HepG2 (cell line): ENCODE results near the gene DTWD2. TPM values are rescaled to one million over a fixed set of nuclear protein-coding genes. Genes with fewer than 3 reads are reported as not detected.

Experiments used
- ATAC-seq: fragments of 200-7000 bp; cut with Tn5 transposase; 3 replicates; pipeline ENCODE4 v1.9.1; 2020; ENCODE audit warnings: mild to moderate bottlenecking, moderate library complexity
- BruUV-seq: library from RNA; stranded (reverse); fragments of 400-500 nt; replicated peaks from 2 replicates; lab custom pipeline; 2021; lab: Mats Ljungman, UMichigan
- CTCF ChIA-PET: fragments of 300-600 bp; formaldehyde crosslinking; extraction: SDS; loops from one replicate; lab custom pipeline; 2021; ENCODE audit warnings: low total read pairs, inconsistent platforms, low intra/inter-chr PET ratio; lab: Yijun Ruan, JAX
- POLR2A ChIA-PET: fragments of 350-600 bp; sonication (Branson Sonifier 250); formaldehyde crosslinking; loops from one replicate; lab custom pipeline; 2020; ENCODE audit warnings: antibody characterized with exemption, inconsistent platforms; lab: Yijun Ruan, JAX
- DNase-seq: peaks from one replicate; pipeline ENCODE4 v3.0.0-alpha.2; 2015; ENCODE audit warnings: low spot score
- FAIRE-seq: peaks from 3 replicates; lab custom pipeline; 2011; peaks lifted over from hg19 to GRCh38; lab: Jason Lieb, UNC
- H2AFZ ChIP-seq: one replicate; pipeline ENCODE4 v1.6.1; 2011; ENCODE audit warnings: low read length, inconsistent platforms
- H3K27ac ChIP-seq: fragments of 300-600 bp; 3 replicates; pipeline ENCODE4 v1.8.0; 2011; ENCODE audit warnings: mixed run types, mild to moderate bottlenecking, mixed read lengths, low read length, inconsistent platforms; ENCODE audit not compliant: insufficient read depth; ENCODE audit errors: extremely low read length
- H3K27me3 ChIP-seq, 2 experiments: fragments of 200-600 bp in 1 of 2; 2 replicates in 1 of 2; 3 replicates in 1 of 2; pipeline versions ENCODE4 v1.6.0 to v1.8.0; 2011; ENCODE audit warnings: low read length in 2 of 2, mild to moderate bottlenecking in 2 of 2, moderate library complexity in 2 of 2, inconsistent platforms in 1 of 2; ENCODE audit not compliant: insufficient read depth in 2 of 2, control insufficient read depth in 1 of 2
- H3K36me3 ChIP-seq, 2 experiments: fragments of 200-600 bp in 1 of 2; replicated peaks in 1 of 2; 2 replicates in 1 of 2; 3 replicates in 1 of 2; pipeline versions ENCODE4 v1.5.1 to v1.8.0; 2011; ENCODE audit warnings: low read length in 2 of 2, inconsistent platforms in 1 of 2; ENCODE audit not compliant: insufficient read depth in 2 of 2, control insufficient read depth in 1 of 2
- H3K4me1 ChIP-seq: 2 replicates; pipeline ENCODE4 v1.5.1; 2012; ENCODE audit warnings: low read length, inconsistent platforms; ENCODE audit not compliant: insufficient read depth
- H3K4me2 ChIP-seq: 2 replicates; pipeline ENCODE4 v1.6.0; 2011; ENCODE audit warnings: low read depth, low read length, inconsistent platforms
- H3K4me3 ChIP-seq, 3 experiments: fragments of 200-600 bp in 1 of 3; sonication (generic), shearing (Covaris generic) in 1 of 3; replicated peaks in 1 of 3; 2 replicates each; pipeline ENCODE4 v1.5.1; 2011 to 2016; ENCODE audit warnings: low read length in 3 of 3, inconsistent platforms in 2 of 3, low read depth in 2 of 3, mild to moderate bottlenecking in 2 of 3, control low read depth in 1 of 3, mixed read lengths in 1 of 3; ENCODE audit not compliant: insufficient read depth in 1 of 3
- H3K79me2 ChIP-seq: one replicate; pipeline ENCODE4 v1.6.1; 2011; ENCODE audit warnings: low read length, inconsistent platforms; ENCODE audit not compliant: insufficient read depth
- H3K9ac ChIP-seq: 2 replicates; pipeline ENCODE4 v1.6.0; 2011; ENCODE audit warnings: mild to moderate bottlenecking, low read depth, low read length, inconsistent platforms; ENCODE audit not compliant: insufficient read depth
- H3K9me3 ChIP-seq: 2 replicates; pipeline ENCODE4 v1.5.1; 2012; ENCODE audit warnings: mild to moderate bottlenecking, low read length
- H4K20me1 ChIP-seq: 2 replicates; pipeline ENCODE4 v1.6.0; 2011; ENCODE audit warnings: inconsistent platforms, mild to moderate bottlenecking, low read length, moderate library complexity; ENCODE audit not compliant: insufficient read depth
- DNMT3B ChIP-seq: conservative IDR thresholded peaks from 2 replicates; pipeline ENCODE4 v1.6.1; 2016; ENCODE audit warnings: missing biosample characterization, control low read depth
- KMT2B ChIP-seq: IDR thresholded peaks from 2 replicates; pipeline ENCODE4 v1.6.1; 2016; ENCODE audit warnings: missing genetic modification reagents, missing compliant biosample characterization
- MLLT10 ChIP-seq: sonication (generic); formaldehyde crosslinking; IDR thresholded peaks from 2 replicates; pipeline ENCODE4 v1.4.0; 2020; ENCODE audit warnings: missing genetic modification reagents
- MYC ChIP-seq: sonication (generic); formaldehyde crosslinking; IDR thresholded peaks from 2 replicates; pipeline ENCODE4 v1.9.0; 2021; ENCODE audit warnings: missing genetic modification reagents, borderline replicate concordance
- SNAI1 ChIP-seq: sonication (generic); formaldehyde crosslinking; IDR thresholded peaks from 2 replicates; pipeline ENCODE4 v1.5.0; 2020; ENCODE audit warnings: mild to moderate bottlenecking, missing genetic modification reagents, borderline replicate concordance
- SOX6 ChIP-seq, 2 experiments: fragments of 450-650 bp in 1 of 2; sonication (generic) in 1 of 2; formaldehyde crosslinking in 1 of 2; IDR thresholded peaks; 2 replicates each; pipeline versions ENCODE4 v1.4.0 to v1.6.1; 2017 to 2020; ENCODE audit warnings: antibody characterized with exemption in 1 of 2, mild to moderate bottlenecking in 1 of 2, missing genetic modification reagents in 1 of 2
- TBX3 ChIP-seq: fragments of 450-650 bp; IDR thresholded peaks from 2 replicates; pipeline ENCODE4 v1.6.1; 2017; ENCODE audit warnings: antibody characterized with exemption, mild to moderate bottlenecking, inconsistent platforms, borderline replicate concordance
- ZNF138 ChIP-seq: sonication (generic); formaldehyde crosslinking; IDR thresholded peaks from 2 replicates; pipeline ENCODE4 v1.5.0; 2020; ENCODE audit warnings: mild to moderate bottlenecking, low read depth, missing genetic modification reagents
- ZNF484 ChIP-seq: sonication (generic); formaldehyde crosslinking; IDR thresholded peaks from 2 replicates; pipeline ENCODE4 v1.5.1; 2020; ENCODE audit warnings: mild to moderate bottlenecking, low read depth, missing genetic modification reagents, borderline replicate concordance
- ZNF549 ChIP-seq: sonication (generic); formaldehyde crosslinking; IDR thresholded peaks from 2 replicates; pipeline ENCODE4 v1.5.0; 2020; ENCODE audit warnings: missing genetic modification reagents
- ZSCAN22 ChIP-seq: sonication (generic); formaldehyde crosslinking; IDR thresholded peaks from 2 replicates; pipeline ENCODE4 v1.4.0; 2020; ENCODE audit warnings: mild to moderate bottlenecking, missing genetic modification reagents
- WGBS: methylation state at CpG from one replicate; pipeline ENCODE4 v1.1.6; 2017; ENCODE audit warnings: low lambda C conversion rate; 5-methylcytosine and 5-hydroxymethylcytosine counted together
- in situ Hi-C: cut with HindIII; loops from 2 replicates; pipeline ENCODE4 v1.10.0; 2017; ENCODE audit warnings: low pct_unique_long_range_greater_than_20kb; ENCODE audit not compliant: extremely low pct_ligation_motif_present
- intact Hi-C: fragments of 100-400 bp; cut with micrococcal nuclease; formaldehyde crosslinking; loops from one replicate; pipeline ENCODE4 v1.10.0; 2022; ENCODE audit not compliant: unreplicated experiment
- polyA plus RNA-seq, 8 experiments: library from polyadenylated mRNA; depleted of rRNA in 3 of 8; stranded (reverse) in 7 of 8; unstranded in 1 of 8; fragments of >200 nt; fragmentation: Illumina TruSeq in 4 of 8; extraction: Trizol in 4 of 8; gene quantifications; 2 replicates each; pipeline versions ENCODE4 v1.2.1 to v1.2.3, GENCODE V29; 2011 to 2016; ENCODE audit warnings: low read depth in 4 of 8, missing spikeins in 1 of 8, mixed read lengths in 1 of 8; ENCODE audit not compliant: insufficient read depth in 1 of 8
- total RNA-seq, 5 experiments: library from RNA; depleted of rRNA; stranded (reverse); fragments of >200 nt; fragmentation: Illumina TruSeq; extraction: Trizol; gene quantifications; 2 replicates each; pipeline ENCODE4 v1.2.3, GENCODE V29; 2016; ENCODE audit warnings: low read depth in 1 of 5
- TF ChIP-seq, protein P1 (sequence below): sonication (generic); formaldehyde crosslinking; IDR thresholded peaks from 2 replicates; pipeline ENCODE4 v1.4.0; 2020; ENCODE audit warnings: missing genetic modification reagents, low read depth, mild to moderate bottlenecking, borderline replicate concordance
- TF ChIP-seq, protein P2 (sequence below): sonication (generic); formaldehyde crosslinking; conservative IDR thresholded peaks from 2 replicates; pipeline ENCODE4 v1.4.0; 2020; ENCODE audit warnings: mild to moderate bottlenecking, missing genetic modification reagents, moderate library complexity

DTWD2 gene
- total and polyA plus RNA-seq, 2 of the 13 experiments (the other 11 are each of a cell fraction or from before 2014, with no cell fraction given), result 1.6 to 6.0 TPM

DNA sequence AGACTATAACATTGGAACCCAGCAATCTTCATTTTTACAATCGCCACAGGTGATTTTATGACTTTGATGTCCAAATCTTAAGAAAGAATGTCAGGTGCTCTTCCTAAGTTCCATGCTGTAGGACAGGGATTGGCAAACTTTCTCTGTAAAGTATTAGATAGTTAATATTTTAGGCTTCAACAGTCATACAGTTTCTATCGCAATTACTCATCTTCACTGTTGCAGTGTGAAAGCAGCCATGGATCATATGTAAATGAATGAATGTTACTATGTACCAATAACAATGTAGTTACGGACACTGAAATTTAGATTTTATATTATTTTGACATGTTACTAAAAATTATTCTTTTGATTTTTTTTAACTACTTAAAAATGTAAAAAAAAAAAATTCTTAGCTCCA, 169.7 kb downstream of the DTWD2 start:
- Histone ChIP-seq H2AFZ (no peak overlapping the region), H3K27ac (no peak overlapping the region), H3K27me3 (no peaks in the 10 kb centered on the region; a peak in 1 of 5 replicates), H3K79me2 (no peaks in the 10 kb centered on the region), H4K20me1 (no peaks in the 10 kb centered on the region), H3K4me2 (no peak overlapping the region), H3K4me1 (no peaks in the 10 kb centered on the region), H3K9ac (no peak overlapping the region), H3K36me3 (no peaks in the 10 kb centered on the region), H3K9me3 (no peaks in the 10 kb centered on the region), H3K4me3 (no peak overlapping the region)
- no peak for FAIRE-seq
- no peak for ATAC-seq
- no peak for DNase-seq
- no TSS peak for BruUV-seq
- ChIA-PET POLR2A (no interaction called here), CTCF (interaction anchor here (0.7 kb wide), 1 partner anchor 100 kb away, joined by 3 read pairs; no protein-coding TSS in a partner anchor)
- 52% methylated on average over 3 of the region's 3 CpGs for WGBS
- in situ Hi-C loops, result no loop called here
- intact Hi-C loops, result no loop called here
- TF ChIP-seq MLLT10 (CRISPR knock-in tag), result no peak
- TF ChIP-seq, protein P1, sequence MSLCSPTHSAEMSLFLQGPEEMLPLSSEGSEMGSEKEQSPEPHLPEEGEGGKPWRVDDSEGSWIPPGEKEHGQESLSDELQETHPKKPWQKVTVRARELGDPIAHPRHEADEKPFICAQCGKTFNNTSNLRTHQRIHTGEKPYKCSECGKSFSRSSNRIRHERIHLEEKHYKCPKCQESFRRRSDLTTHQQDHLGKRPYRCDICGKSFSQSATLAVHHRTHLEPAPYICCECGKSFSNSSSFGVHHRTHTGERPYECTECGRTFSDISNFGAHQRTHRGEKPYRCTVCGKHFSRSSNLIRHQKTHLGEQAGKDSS (CRISPR knock-in tag), result no peak
- no peak for TF ChIP-seq TBX3
- TF ChIP-seq DNMT3B (CRISPR knock-in tag), result no peak
- no peak for TF ChIP-seq ZNF138
- TF ChIP-seq ZSCAN22 (CRISPR knock-in tag), result no peak
- TF ChIP-seq ZNF549 (CRISPR knock-in tag), result no peak
- TF ChIP-seq SNAI1 (CRISPR knock-in tag), result no peak
- TF ChIP-seq ZNF484, result no peak
- TF ChIP-seq MYC (CRISPR knock-in tag), result no peak
- no peak for TF ChIP-seq KMT2B (CRISPR knock-in tag)
- no peak for TF ChIP-seq SOX6 (IDR thresholded peaks at IDR 0.05)
- no peak for TF ChIP-seq SOX6 (CRISPR knock-in tag; IDR thresholded peaks at IDR 0.05)
- TF ChIP-seq, protein P2, sequence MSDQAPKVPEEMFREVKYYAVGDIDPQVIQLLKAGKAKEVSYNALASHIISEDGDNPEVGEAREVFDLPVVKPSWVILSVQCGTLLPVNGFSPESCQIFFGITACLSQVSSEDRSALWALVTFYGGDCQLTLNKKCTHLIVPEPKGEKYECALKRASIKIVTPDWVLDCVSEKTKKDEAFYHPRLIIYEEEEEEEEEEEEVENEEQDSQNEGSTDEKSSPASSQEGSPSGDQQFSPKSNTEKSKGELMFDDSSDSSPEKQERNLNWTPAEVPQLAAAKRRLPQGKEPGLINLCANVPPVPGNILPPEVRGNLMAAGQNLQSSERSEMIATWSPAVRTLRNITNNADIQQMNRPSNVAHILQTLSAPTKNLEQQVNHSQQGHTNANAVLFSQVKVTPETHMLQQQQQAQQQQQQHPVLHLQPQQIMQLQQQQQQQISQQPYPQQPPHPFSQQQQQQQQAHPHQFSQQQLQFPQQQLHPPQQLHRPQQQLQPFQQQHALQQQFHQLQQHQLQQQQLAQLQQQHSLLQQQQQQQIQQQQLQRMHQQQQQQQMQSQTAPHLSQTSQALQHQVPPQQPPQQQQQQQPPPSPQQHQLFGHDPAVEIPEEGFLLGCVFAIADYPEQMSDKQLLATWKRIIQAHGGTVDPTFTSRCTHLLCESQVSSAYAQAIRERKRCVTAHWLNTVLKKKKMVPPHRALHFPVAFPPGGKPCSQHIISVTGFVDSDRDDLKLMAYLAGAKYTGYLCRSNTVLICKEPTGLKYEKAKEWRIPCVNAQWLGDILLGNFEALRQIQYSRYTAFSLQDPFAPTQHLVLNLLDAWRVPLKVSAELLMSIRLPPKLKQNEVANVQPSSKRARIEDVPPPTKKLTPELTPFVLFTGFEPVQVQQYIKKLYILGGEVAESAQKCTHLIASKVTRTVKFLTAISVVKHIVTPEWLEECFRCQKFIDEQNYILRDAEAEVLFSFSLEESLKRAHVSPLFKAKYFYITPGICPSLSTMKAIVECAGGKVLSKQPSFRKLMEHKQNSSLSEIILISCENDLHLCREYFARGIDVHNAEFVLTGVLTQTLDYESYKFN (CRISPR knock-in tag), result no peak
